GM23248 (cell line): ENCODE data around the gene LCN9. TPM values are rescaled to one million over a fixed set of nuclear protein-coding genes. Genes with fewer than 3 reads are reported as not detected.

Experiments
- DNase-seq: peaks from one replicate; pipeline ENCODE4 v3.0.0-alpha.2; 2015
- H2AFZ ChIP-seq: fragments of 200-600 bp; sonication (generic); 2 replicates; pipeline ENCODE4 v1.6.1; 2016; ENCODE audit warnings: antibody characterized with exemption
- H3F3A ChIP-seq: fragments of 200-600 bp; sonication (generic); 2 replicates; pipeline ENCODE4 v1.6.1; 2016; ENCODE audit warnings: mild to moderate bottlenecking, antibody characterized with exemption, mixed run types; ENCODE audit not compliant: insufficient read depth
- H3K27ac ChIP-seq: fragments of 200-600 bp; sonication (generic); 2 replicates; pipeline ENCODE4 v1.5.1; 2016; ENCODE audit warnings: mild to moderate bottlenecking
- H3K27me3 ChIP-seq: fragments of 200-600 bp; sonication (generic); replicated peaks from 2 replicates; pipeline ENCODE4 v1.6.1; 2016; ENCODE audit warnings: mild to moderate bottlenecking; ENCODE audit not compliant: insufficient read depth
- H3K36me3 ChIP-seq: fragments of 200-600 bp; sonication (generic); 2 replicates; pipeline ENCODE4 v1.6.1; 2016; ENCODE audit warnings: low read depth, mild to moderate bottlenecking
- H3K4me1 ChIP-seq: fragments of 200-600 bp; sonication (generic); 2 replicates; pipeline ENCODE4 v1.6.1; 2016; ENCODE audit warnings: mild to moderate bottlenecking; ENCODE audit not compliant: insufficient read depth
- H3K4me2 ChIP-seq: fragments of 200-600 bp; sonication (generic); one replicate; pipeline ENCODE4 v1.6.1; 2016; ENCODE audit warnings: mild to moderate bottlenecking; ENCODE audit not compliant: unreplicated experiment
- H3K4me3 ChIP-seq: fragments of 200-600 bp; sonication (generic); 2 replicates; pipeline ENCODE4 v1.5.1; 2016; ENCODE audit warnings: mild to moderate bottlenecking
- H3K79me2 ChIP-seq: fragments of 200-600 bp; sonication (generic); 2 replicates; pipeline ENCODE4 v1.6.1; 2016; ENCODE audit warnings: mild to moderate bottlenecking; ENCODE audit not compliant: insufficient read depth
- H3K9ac ChIP-seq: fragments of 200-600 bp; sonication (generic); 2 replicates; pipeline ENCODE4 v1.6.1; 2016; ENCODE audit warnings: mild to moderate bottlenecking
- H3K9me2 ChIP-seq: fragments of 200-600 bp; sonication (generic); 2 replicates; pipeline ENCODE4 v1.6.1; 2016; ENCODE audit warnings: mixed run types, mild to moderate bottlenecking, moderate library complexity; ENCODE audit not compliant: insufficient read depth
- H3K9me3 ChIP-seq: fragments of 200-600 bp; sonication (generic); one replicate; pipeline ENCODE4 v1.6.1; 2017; ENCODE audit warnings: low read depth
- H4K20me1 ChIP-seq: fragments of 200-600 bp; sonication (generic); 2 replicates; pipeline ENCODE4 v1.6.0; 2016; ENCODE audit not compliant: insufficient read depth
- EZH2 ChIP-seq: fragments of 200-600 bp; sonication (generic); IDR thresholded peaks from 2 replicates; pipeline ENCODE4 v1.6.1; 2018; ENCODE audit warnings: antibody characterized with exemption, mild to moderate bottlenecking; ENCODE audit not compliant: insufficient read depth, poor library complexity, severe bottlenecking
- EZH2phosphoT487 ChIP-seq: fragments of 200-600 bp; sonication (generic); IDR thresholded peaks from 2 replicates; pipeline ENCODE4 v1.6.1; 2018; ENCODE audit warnings: antibody characterized with exemption, moderate library complexity, mild to moderate bottlenecking, low read depth; ENCODE audit not compliant: insufficient read depth
- WGBS, 2 experiments: methylation state at CpG; one replicate each; pipeline ENCODE4 v1.1.6; 2015 to 2017; ENCODE audit warnings: low lambda C conversion rate in 2 of 2, low coverage in 1 of 2; ENCODE audit errors: missing lambda C conversion rate in 2 of 2; 5-methylcytosine and 5-hydroxymethylcytosine counted together
- in situ Hi-C: fragments of 300-500 bp; cut with MboI; formaldehyde crosslinking; loops from 2 replicates; pipeline ENCODE4 v1.15.0; 2020
- polyA plus RNA-seq: library from polyadenylated mRNA; unstranded; fragments of >200 nt; fragmentation: Nextera tagmentation; extraction: Ambion mirVana; gene quantifications from 2 replicates; pipeline ENCODE4 v1.2.1, GENCODE V29; 2016
- total RNA-seq: library from RNA; depleted of rRNA; stranded (reverse); fragments of >200 nt; shearing (Covaris generic); gene quantifications from 2 replicates; pipeline ENCODE4 v1.2.3, GENCODE V29; 2014

LCN9 gene
- total and polyA plus RNA-seq, 2 experiments from 2014 or later: not detected

- no peak for DNase-seq
- Histone ChIP-seq H3K27me3 (no peaks in the 10 kb centered on the region), H3F3A (no peaks in the 10 kb centered on the region), H4K20me1 (no peaks in the 10 kb centered on the region), H3K4me2 (no peak overlapping the region), H3K9me3 (no peaks in the 10 kb centered on the region), H2AFZ (no peak overlapping the region), H3K9me2 (no peaks in the 10 kb centered on the region), H3K36me3 (no peaks in the 10 kb centered on the region), H3K4me1 (no peaks in the 10 kb centered on the region), H3K27ac (no peak overlapping the region), H3K4me3 (no peak overlapping the region), H3K79me2 (no peaks in the 10 kb centered on the region), H3K9ac (no peak overlapping the region)
- TF ChIP-seq EZH2phosphoT487: no peak
- TF ChIP-seq EZH2: no peak
- in situ Hi-C loops: no loop called here
- WGBS, 2 experiments: 47 to 49% methylated on average over 31 of the region's 31 CpGs
Measured at GRCh38 chr9:135615666-135616618, 47.2 kb upstream of the LCN9 start.

GRCh38 chr9:135616619-135617537 is 46.2 kb upstream of the LCN9 start:
- Histone ChIP-seq H2AFZ (no peak overlapping the region), H4K20me1 (no peaks in the 10 kb centered on the region), H3K9me2 (no peaks in the 10 kb centered on the region), H3K9ac (no peak overlapping the region), H3K79me2 (no peaks in the 10 kb centered on the region), H3K36me3 (no peaks in the 10 kb centered on the region), H3K4me3 (no peak overlapping the region), H3F3A (no peaks in the 10 kb centered on the region), H3K9me3 (no peaks in the 10 kb centered on the region), H3K27me3 (peaks cover 6% of the 10 kb centered on the region; the same call in 1 of the 2 replicates), H3K4me2 (no peak overlapping the region), H3K27ac (no peak overlapping the region), H3K4me1 (no peaks in the 10 kb centered on the region)
- WGBS, 2 experiments: 65 to 66% methylated on average over 32 to 33 of the region's 34 CpGs
- no peak for DNase-seq
- TF ChIP-seq EZH2phosphoT487: no peak
- in situ Hi-C loops: no loop called here

DNA sequence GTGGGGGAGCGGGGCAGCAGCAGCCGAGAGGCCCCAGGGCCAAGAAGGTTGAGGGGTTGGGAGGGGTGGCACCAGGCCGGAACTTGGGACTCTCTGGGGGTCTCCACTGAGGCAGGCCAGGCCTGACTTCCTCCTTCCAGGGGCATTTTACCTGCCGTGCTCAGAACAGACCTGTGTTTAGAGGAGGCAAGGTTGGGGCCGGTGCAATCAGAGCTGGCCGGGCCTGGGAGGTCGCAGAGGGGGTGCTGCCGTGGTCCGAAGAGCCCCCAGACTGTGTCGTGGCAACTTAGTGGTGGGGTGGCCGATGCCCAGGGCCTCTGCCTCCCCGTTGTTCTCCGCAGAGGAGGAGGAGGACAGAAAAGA is 45.6 kb upstream of the LCN9 start:
- no peak overlapping the region for H3K27ac ChIP-seq
- H3K79me2 ChIP-seq: no peaks in the 10 kb centered on the region
- in situ Hi-C loops: no loop called here
- no peaks in the 10 kb centered on the region for H3F3A ChIP-seq
- H3K4me3 ChIP-seq: no peak overlapping the region
- H3K9ac ChIP-seq: no peak overlapping the region
- H2AFZ ChIP-seq: no peak overlapping the region
- no peak for DNase-seq
- 72 to 78% methylated on average over 11 to 13 of the region's 13 CpGs for WGBS, 2 experiments
- H3K9me2 ChIP-seq: no peaks in the 10 kb centered on the region
- no peaks in the 10 kb centered on the region for H3K9me3 ChIP-seq
- no peak overlapping the region for H3K4me2 ChIP-seq
- peaks cover 10% of the 10 kb centered on the region; the same call in 1 of the 2 replicates for H3K27me3 ChIP-seq
- H3K36me3 ChIP-seq: no peaks in the 10 kb centered on the region
- H3K4me1 ChIP-seq: no peaks in the 10 kb centered on the region
- TF ChIP-seq EZH2 (no peak), EZH2phosphoT487 (no peak)
- H4K20me1 ChIP-seq: no peaks in the 10 kb centered on the region

GRCh38 chr9:135617991-135618411 is 45.1 kb upstream of the LCN9 start:
- Histone ChIP-seq H3K9me3 (no peaks in the 10 kb centered on the region), H3K9me2 (no peaks in the 10 kb centered on the region), H2AFZ (no peak overlapping the region), H3K4me2 (no peak overlapping the region), H3K27ac (no peak overlapping the region), H4K20me1 (no peaks in the 10 kb centered on the region), H3K9ac (no peak overlapping the region), H3K79me2 (no peaks in the 10 kb centered on the region), H3K36me3 (no peaks in the 10 kb centered on the region), H3K4me1 (no peaks in the 10 kb centered on the region), H3F3A (no peaks in the 10 kb centered on the region), H3K4me3 (no peak overlapping the region), H3K27me3 (peaks cover 10% of the 10 kb centered on the region; the same call in 1 of the 2 replicates)
- TF ChIP-seq EZH2phosphoT487: no peak
- TF ChIP-seq EZH2: no peak
- WGBS, 2 experiments: 67% methylated on average over 12 of the region's 13 CpGs
- DNase-seq: no peak
- in situ Hi-C loops: no loop called here
